GM19099 (cell line): ENCODE data around the gene SNAI3.

Experiments
- POLR2A ChIP-seq: IDR thresholded peaks from 3 replicates; pipeline ENCODE4 v1.6.1; 2011; ENCODE audit warnings: low read depth; ENCODE audit not compliant: insufficient read length; ENCODE audit errors: extremely low read depth

Gene SNAI3

DNA sequence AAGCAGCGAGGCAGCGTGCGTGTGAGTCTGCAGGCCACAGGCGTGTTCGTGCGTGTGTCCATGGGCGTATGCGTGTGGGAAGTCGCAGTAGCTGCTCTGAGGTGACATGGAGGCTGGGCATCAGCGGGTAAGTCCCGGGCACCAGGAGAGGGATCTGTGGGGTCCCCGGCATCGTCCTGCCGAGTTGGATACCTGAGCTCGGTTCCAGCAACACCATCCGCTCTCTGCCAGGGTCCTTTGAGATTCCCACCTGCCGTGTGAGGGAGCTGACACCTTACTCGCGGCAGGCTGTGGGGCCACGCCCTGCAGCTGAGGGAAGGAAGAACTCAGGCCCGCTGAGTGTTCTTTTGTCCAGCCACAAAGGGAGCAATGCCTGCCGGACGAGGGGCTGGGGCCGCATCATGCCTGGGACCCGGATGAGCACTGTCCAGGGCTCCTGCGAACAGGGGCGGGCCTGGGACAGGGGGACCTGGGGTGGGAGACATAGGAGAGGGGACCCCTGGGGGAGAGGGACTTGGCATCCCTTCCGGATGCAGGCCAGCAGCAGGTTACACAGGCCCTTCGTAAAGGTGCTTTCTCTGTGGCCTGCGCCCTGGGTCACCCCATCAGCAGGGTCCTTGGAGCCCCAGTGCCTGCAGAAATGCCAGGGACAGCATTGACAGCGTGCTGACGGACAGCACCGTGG, 5.0 kb upstream of the SNAI3 start:
- no peak for TF ChIP-seq POLR2A

DNA sequence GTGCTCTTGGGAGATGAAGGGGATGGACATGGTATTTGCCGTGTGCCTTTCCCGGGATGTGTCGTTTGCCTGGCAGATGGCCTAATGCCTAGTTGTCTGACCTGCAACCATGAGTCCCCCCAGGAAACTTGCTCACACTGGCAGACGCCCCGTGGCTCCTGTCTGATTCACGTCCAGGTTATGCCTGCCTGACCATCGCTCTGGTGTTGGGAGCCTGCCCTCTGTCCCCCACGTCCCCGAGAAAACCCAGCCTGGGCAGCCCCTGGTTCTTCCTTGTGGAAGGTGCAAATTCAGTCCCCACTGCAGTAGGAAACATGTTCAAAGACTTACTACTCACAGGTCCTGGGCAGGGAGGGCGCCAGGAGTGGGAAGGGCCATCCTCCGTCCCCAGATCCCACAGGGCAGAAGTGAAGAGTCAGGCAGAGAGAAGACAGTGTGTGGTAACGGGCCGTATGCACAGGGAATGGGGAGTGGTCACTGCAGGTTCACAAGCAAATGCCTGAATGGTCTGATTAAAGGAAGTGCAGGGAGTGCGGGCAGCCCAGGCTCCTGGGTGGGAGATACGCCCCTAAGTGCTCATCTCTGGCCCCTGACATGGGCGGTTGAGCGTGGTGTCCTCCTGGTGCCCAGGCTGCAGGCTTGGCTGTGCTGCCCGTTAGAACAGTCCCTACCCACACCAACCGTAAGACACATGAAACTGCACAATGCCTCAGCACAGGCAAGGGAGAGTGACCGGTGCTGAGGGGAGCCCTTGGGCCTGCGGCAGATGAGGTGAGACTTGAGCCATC, 4.2 kb upstream of the SNAI3 start:
- no peak for TF ChIP-seq POLR2A

DNA sequence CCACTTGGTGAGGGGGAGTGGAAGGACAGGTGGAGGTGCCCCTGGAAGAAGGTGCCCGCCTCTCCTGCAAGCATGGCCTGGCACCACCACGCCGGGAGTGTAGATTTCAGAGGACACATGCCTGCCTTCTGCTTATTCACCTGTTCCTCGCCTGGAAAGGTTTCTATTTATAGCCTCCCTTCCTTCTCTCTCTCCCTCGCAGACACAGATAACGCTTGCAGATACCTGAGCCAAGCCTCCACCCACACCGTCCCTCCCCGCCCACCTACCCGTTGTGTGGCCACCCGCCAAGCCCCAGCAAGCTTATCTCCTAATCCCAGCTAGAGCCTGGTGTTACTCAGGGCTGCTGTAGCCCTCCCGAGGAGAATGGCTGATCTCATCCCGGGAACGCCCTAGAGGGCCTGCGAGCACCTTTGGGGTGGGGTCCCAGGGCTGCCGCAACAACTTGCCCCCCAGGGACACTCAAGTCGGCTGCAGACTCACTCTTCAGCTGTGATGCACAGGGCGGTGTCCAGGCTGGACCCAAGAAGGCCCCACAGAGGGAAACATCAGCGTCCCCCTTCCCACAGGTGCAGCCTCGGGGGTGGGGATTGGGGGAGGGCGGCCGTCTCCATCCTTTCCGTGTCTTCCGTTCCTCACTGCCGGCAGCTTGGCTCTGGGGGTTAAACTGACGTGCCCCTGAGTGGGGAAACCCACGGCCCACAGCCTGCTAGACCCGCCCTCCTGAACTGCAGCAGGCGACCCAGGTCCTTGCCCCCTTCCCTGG, 1.9 kb upstream of the SNAI3 start:
- TF ChIP-seq POLR2A: no peak

DNA sequence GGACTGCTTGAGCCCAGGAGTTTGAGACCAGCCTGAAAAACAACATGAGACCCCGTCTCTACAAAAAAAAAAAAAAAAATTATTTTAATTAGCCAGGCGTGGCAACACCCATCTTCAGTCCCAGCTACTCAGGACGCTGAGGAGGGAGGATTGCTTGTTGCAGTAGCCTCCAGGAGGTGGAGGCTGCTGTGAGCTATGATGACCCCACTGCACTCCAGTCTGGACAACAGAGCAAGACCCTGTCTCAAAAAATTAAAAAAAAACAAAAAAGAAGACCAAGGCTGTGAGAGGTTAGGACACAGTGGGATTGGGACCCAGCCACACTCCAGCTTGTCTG, 1.3 kb upstream of the SNAI3 start:
- no peak for TF ChIP-seq POLR2A

DNA sequence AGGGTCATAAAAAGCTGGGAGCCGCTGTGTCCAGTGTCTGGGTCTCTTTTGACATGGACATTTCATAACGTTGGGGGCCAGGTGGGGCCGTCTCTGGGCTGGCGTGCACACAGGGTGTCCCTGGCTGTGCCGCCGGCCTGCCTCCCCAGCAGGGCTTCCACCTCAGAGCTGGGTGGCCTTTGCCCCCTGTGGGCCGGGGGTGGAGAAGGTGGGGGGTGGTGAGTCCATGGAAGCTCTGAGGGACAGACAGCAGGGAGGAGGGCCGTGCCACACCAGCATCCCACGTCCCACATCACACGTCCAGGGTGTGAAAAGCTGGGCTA, 908 bp upstream of the SNAI3 start:
- TF ChIP-seq POLR2A: no peak

DNA sequence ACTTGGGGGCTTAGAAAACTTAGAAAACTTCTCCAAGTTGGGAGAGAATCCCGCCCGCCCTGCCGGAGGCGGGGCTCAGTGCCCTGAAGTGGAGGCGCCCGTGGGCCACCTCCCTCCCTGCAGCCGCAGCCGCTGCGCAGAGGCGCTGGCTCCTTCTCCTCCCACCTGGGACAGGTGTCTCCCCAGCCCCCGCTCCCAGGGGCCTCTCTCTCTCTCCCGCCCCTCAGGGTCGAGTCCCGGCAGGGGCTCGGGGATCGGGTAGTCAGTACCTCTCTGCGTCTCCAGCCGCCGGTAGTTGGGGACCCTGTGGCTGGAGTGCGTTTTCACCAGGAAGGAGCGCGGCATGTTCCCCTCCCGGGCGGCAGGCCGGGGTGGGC, 257 bp downstream of the SNAI3 start:
- TF ChIP-seq POLR2A: no peak

DNA sequence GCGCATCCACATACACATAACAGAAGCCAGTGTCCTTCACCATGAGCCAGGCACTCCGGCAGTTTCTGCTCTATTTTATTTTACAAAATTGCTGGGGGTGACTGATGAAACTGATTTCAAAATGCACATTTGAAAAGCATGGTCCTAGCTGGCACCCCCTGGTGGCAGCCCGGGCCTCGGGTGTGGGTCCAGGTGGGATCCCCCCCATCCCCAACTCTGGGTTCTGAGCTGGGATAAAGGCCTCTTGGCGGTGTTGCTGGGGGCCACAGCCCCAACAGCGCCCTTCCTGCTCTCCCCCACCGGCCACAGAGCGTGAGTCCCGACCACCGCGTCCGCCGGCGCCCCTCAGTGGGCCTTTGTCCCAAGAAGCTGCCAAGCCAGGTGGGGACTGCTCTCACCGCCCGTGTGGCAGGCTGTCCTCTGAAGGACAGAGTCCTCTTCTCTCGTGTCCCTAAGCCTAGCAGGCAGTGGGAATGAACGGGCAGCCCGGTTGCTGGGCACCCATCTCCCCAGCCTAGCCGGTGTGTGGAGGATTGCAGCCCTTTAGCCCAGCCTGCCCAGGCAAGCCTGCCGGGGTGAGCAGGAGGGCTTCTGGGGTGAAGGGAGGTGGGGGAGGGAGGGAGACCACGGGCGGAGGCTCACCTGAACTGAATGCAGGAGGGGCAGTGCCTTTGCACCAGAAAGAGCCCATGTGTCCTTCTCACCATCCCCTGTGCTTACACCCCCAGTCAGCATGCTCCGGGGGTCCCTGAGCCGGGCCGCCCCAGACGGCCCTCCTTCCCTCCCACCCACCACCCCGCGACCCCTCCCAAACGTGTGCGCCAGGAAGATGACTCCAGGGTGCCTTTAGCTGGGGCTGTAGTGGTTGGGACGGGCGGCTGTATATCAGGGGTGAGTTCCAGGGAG, 898 bp downstream of the SNAI3 start:
- TF ChIP-seq POLR2A: no peak

DNA sequence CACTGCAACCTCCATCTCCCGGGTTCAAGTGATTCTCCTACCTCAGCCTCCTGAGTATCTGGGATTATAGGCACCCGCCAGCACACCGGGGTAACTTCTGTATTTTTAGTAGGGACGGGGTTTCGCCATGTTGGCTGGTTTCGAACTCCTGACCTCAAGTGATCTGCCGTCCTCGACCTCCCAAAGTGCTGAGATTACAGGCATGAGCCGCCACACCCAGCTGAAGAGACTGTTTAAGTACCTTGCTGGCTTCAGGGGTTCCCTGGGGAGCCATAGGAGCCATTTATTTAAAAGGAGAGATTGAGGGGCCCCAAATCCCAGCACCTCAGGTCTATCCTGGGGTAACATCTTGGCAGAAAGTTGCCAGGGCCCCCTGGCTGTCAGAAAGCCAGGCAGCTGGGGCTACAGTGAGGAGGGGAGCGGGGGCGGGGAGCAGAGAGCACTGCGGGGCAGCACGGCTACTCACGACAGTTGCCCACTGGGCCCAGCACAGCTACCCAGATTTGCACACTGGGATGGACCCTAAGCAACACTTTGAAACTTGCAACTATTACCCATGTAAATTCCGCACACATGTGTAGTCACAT, 1.6 kb downstream of the SNAI3 start:
- TF ChIP-seq POLR2A: no peak

DNA sequence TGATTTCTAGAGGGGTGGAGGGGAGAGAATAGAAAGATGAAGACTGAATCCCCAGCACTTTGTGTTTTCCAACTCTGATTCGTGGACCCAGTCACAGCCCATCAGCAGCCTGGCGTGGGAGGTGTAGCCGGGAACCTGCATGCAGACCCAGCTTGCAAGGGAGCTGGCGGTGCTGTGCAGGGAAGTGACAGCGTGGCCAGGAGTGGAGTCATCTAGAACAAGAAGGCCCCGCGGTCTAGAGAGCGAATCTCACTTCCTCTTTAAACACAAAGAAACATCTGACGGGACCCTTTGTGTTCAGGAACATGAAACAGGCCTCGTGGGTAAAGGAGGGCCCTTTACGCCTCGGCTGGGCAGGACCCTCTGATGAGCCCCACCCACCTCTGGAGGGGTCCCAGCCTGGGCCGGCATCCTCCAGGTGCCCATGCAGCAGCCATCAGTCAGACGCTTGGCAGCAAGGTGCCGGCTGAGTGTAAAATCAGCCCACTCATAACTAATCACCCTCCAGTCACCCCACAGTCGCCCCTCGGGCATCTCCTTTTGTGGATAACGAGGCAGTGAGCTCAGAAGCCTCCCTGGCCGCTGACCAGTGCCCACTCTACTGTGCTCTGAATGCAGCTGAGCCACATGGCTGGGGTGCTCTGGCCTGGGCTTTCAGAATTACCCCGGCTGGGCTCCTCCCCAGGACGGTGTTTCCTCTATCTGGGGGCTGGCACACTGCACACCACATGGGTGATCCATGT, 4.4 kb downstream of the SNAI3 start:
- peak; percentile 67 for TF ChIP-seq POLR2A

DNA sequence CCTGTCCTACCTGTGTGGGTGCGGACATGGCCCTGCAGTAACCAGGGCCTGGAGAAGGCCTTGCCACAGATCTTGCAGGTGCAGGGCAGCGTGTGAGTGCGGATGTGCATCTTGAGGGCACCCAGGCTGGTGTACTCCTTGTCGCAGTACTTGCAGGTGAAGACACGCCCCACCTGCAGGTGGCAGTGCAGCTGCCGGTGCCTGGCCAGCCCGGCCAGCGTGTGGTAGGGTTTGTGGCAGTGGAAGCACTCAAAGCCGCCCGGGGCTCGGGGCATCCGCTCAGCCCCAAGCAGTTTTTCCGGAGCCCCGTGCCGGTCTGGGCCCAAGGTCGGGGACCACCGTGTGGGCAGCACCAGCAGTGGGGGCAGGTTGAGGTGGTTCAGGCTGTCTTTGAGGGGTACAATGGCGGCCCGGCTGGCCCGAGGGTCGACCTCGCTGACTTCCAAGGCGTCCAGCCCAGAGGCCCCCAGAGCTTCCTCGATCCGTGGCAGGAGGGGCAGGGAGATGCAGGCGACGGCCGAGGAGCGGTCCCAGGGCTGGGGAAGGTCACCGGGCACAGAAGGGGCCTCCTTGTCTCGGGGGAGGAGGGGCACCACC, 5.1 kb downstream of the SNAI3 start:
- no peak for TF ChIP-seq POLR2A

DNA sequence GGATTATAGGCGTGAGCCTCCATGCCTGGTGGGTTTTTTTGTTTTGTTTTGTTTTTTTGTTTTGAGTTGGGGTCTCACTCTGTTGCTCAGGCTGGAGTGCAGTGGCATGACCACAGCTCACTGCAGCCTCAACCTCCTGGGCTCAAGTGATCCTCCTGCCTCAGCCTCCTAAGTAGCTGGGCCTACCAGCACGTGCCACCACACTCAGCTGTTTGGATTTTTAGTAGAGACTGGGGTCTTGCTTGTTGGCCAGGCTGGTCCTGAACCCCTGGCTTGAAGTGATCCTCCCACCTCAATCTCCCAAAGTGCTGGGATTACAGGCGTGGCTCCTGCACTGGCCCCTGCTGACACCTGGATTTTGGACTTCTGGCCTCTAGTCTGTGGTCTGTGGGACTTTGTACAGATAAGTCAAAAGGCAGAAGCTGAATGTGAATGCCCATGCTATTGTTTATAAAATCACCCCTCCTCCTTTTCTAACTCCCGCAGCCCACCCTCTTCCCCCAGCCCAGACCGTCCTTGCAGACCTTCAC, 5.7 kb downstream of the SNAI3 start:
- TF ChIP-seq POLR2A: no peak

DNA sequence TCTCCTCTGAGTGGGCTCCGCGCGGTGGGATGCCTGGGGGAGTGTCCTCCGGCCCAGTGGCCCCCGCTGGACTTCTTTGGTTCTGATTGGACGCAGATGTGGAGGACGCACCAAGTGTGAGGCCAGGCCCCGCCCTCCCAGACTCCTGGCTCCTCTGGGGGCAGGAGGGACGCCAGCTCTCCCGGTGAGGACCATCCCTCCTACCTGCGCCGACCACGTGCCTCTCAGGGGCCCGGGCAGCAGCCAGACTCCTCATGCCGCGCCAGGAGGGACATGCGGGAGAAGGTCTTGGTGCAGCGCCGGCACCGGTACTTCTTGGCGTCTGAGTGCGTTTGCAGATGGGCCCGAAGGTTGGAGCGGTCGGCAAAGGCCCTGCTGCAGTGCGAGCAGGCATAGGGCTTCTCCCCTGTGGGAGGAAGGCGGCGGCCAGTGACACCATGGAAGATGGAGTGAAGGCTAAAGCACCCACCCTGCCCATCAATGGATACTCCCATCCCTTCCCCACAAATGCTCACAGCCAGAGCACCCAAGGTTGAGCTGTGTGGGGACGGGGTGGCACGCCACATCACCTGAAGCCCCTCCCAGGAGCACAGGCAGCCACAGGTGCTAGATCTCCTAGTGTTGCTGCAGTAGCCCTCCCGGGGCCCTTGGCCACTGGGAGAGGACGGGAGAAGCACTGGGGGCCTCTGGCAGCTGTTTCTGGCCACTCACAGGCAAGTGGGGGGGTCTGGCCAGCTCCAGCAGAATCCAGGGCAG, 7.9 kb downstream of the SNAI3 start:
- no peak for TF ChIP-seq POLR2A

DNA sequence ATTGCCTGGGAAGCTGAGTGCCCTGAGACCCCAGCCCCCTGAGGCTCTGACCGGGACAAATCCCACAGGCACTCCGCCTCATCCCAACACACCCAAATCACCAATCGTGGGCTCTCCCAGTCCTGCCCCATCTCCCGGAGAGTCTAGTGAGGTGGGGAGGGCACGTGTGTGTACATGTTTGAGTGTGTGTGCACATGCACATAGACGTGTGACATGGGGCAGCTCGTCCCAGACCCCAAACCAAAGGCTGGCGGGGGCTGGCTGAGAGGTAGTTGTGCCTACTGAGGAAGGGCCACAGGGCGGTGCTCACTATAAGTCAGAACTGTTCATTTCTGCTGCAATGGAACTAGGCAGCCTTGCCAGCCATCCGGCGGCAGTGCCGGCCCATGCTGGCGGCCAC, 8.6 kb downstream of the SNAI3 start:
- no peak for TF ChIP-seq POLR2A
